Keratinocyte (primary cell): Measurements from ENCODE around the gene CASK.

ENCODE experiments used
- CTCF ChIP-seq, 3 experiments: IDR thresholded peaks in 1 of 3; conservative IDR thresholded peaks in 1 of 3; optimal IDR thresholded peaks in 1 of 3; 2 replicates in 2 of 3; 3 replicates in 1 of 3; pipeline versions ENCODE3 to v1.5.1; 2011; ENCODE audit warnings: low read length in 3 of 3, mild to moderate bottlenecking in 3 of 3, moderate library complexity in 2 of 3, control low read depth in 1 of 3, inconsistent platforms in 1 of 3; ENCODE audit not compliant: insufficient read depth in 2 of 3; ENCODE audit errors: extremely low read depth in 1 of 3
- EZH2 ChIP-seq: IDR thresholded peaks from one replicate; pipeline ENCODE4 v1.6.1; 2012; ENCODE audit warnings: inconsistent platforms, mild to moderate bottlenecking, low read length, moderate library complexity

GRCh38 chrX:41471786-41472185 lies 451.6 kb downstream of the CASK start:
- no peak for TF ChIP-seq CTCF (optimal IDR thresholded peaks at IDR 0.05 in 1 of 3, IDR thresholded peaks at IDR 0.05 in 1 of 3, conservative IDR thresholded peaks at IDR 0.05 in 1 of 3; ENCODE audit: extremely low read depth in 1 of 3, insufficient read depth in 2 of 3, low read length in 3 of 3)
- no peak for TF ChIP-seq EZH2
